GM18858 (cell line): ENCODE results near the gene TMEM255B.

Source experiments
- ATAC-seq: cut with Tn5 transposase; IDR thresholded peaks from one replicate; pipeline ENCODE4 v1.9.1; 2021; ENCODE audit not compliant: unreplicated experiment

Gene TMEM255B

GRCh38 chr13:113801289-113801961 is 42.4 kb downstream of the TMEM255B start:
- no peak for ATAC-seq

- ATAC-seq, result no peak
Measured at GRCh38 chr13:113802090-113802531, 43.1 kb downstream of the TMEM255B start.

GRCh38 chr13:113802761-113803160 is 43.7 kb downstream of the TMEM255B start:
- no peak for ATAC-seq

GRCh38 chr13:113803409-113804016 is 44.5 kb downstream of the TMEM255B start:
- ATAC-seq, result no peak

GRCh38 chr13:113804017-113804702 is 45.1 kb downstream of the TMEM255B start:
- no peak for ATAC-seq

- ATAC-seq, result no peak
Measured at GRCh38 chr13:113804703-113805430, 45.8 kb downstream of the TMEM255B start.

GRCh38 chr13:113805431-113806103 is 46.5 kb downstream of the TMEM255B start:
- no peak for ATAC-seq

- no peak for ATAC-seq
Measured at GRCh38 chr13:113806104-113806471, 47.1 kb downstream of the TMEM255B start.

- no peak for ATAC-seq
Measured at GRCh38 chr13:113806526-113806925, 47.5 kb downstream of the TMEM255B start.

GRCh38 chr13:113808058-113808834 is 49.2 kb downstream of the TMEM255B start:
- no peak for ATAC-seq

- ATAC-seq, result no peak
Measured at GRCh38 chr13:113809934-113810333, 50.9 kb downstream of the TMEM255B start.

GRCh38 chr13:113810640-113811039 is 51.6 kb downstream of the TMEM255B start:
- ATAC-seq, result no peak

GRCh38 chr13:113811081-113811928 is 52.3 kb downstream of the TMEM255B start:
- ATAC-seq, result no peak

- no peak for ATAC-seq
Measured at GRCh38 chr13:113812178-113813040, 53.4 kb downstream of the TMEM255B start.

GRCh38 chr13:113813070-113813748 is 54.2 kb downstream of the TMEM255B start:
- no peak for ATAC-seq

GRCh38 chr13:113813749-113814434 is 54.9 kb downstream of the TMEM255B start:
- no peak for ATAC-seq

- ATAC-seq, result no peak
Measured at GRCh38 chr13:113814435-113814821, 55.4 kb downstream of the TMEM255B start.
